Measurements from ENCODE around the gene THUMPD3.

GRCh38 chr3:9405756-9406155, 42.9 kb downstream of the THUMPD3 start:
- TF ChIP-seq CTCF (IDR thresholded peaks at IDR 0.05) (no peak), POLR2A (IDR thresholded peaks at IDR 0.05) (no peak)
